Measurements from ENCODE around the gene BPNT1.

DNA sequence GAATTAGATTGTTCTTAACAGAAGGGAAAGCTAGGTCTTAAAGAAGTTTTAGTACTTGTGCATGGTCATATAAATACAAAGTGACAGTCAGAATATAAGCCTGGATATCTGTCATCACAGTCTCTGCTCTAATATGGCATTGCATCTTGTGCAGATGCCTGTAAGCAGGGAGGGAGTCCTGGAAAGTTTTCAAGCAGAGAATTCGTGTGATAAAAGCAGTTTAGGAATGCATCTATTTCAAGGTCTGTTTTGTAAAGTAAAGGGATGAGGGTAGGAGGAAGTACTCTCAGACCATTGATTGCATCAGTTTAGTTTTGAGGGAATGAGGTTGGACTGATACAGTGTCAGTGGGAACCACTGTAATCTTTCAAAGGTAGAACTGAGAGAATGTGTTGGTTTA is 35.0 kb upstream of the BPNT1 start:
- TF ChIP-seq EZH2 (IDR thresholded peaks at IDR 0.05; ENCODE audit: insufficient read depth, poor library complexity, severe bottlenecking) (no peak), EZH2phosphoT487 (IDR thresholded peaks at IDR 0.05; ENCODE audit: insufficient read depth, low read depth) (no peak)

All from GM23248 (cell line).